Omental fat pad (tissue), 4 donors: ENCODE data around the gene CACNA1S. TPM values are rescaled to one million over a fixed set of nuclear protein-coding genes. Genes with fewer than 3 reads are reported as not detected.

ENCODE experiments used
- ATAC-seq: fragments of 150-250 bp; one replicate; pipeline ENCODE4 v1.9.1; 2016; ENCODE audit warnings: mild to moderate bottlenecking, moderate library complexity; ENCODE audit not compliant: low FRiP score
- DNase-seq: peaks from one replicate; pipeline ENCODE4 v3.0.0-alpha.2; 2019; ENCODE audit warnings: low spot score
- CTCF ChIP-seq, 3 donors: fragments of 450-650 bp; IDR thresholded peaks; one replicate each; pipeline ENCODE4 v1.5.1; 2016 to 2017; ENCODE audit warnings: antibody characterized with exemption in 3 of 3, mild to moderate bottlenecking in 3 of 3, moderate library complexity in 2 of 3
- total RNA-seq, 4 donors: library from RNA; depleted of rRNA; stranded (reverse); fragments of >200 nt; gene quantifications; one replicate each; pipeline ENCODE4 v1.1.0, GENCODE V29; 2016

CACNA1S gene
- not detected for total RNA-seq

GRCh38 chr1:201112173-201112731 lies at the start of gene CACNA1S:
CACNA1S (minus strand) TSS chr1:201112426; CDS start chr1:201112339, 87 bp downstream.
- DNase-seq, result no peak
- ATAC-seq, result no peak
- no peak for TF ChIP-seq CTCF (IDR thresholded peaks at IDR 0.05)

GRCh38 chr1:201157949-201158348 lies 45.7 kb upstream of the CACNA1S start:
- no peak for ATAC-seq
- TF ChIP-seq CTCF (IDR thresholded peaks at IDR 0.05), result no peak
- no peak for DNase-seq

- no peak for TF ChIP-seq CTCF (IDR thresholded peaks at IDR 0.05)
- ATAC-seq (no peak), DNase-seq (no peak)
Measured at GRCh38 chr1:201156819-201157218, 44.6 kb upstream of the CACNA1S start.

- no peak for ATAC-seq
- no peak for TF ChIP-seq CTCF (IDR thresholded peaks at IDR 0.05)
- no peak for DNase-seq
Measured at GRCh38 chr1:201156346-201156745, 44.1 kb upstream of the CACNA1S start.

- DNase-seq, result no peak
- no peak for TF ChIP-seq CTCF (IDR thresholded peaks at IDR 0.05)
- no peak for ATAC-seq
Measured at GRCh38 chr1:201155354-201155753, 43.1 kb upstream of the CACNA1S start.

GRCh38 chr1:201154389-201155165 lies 42.4 kb upstream of the CACNA1S start, which contains the start of gene TMEM9:
TMEM9 (minus strand) TSS chr1:201154474; CDS start chr1:201153923, 551 bp downstream.
- DNase-seq, result peak; percentile 97
- TF ChIP-seq CTCF (IDR thresholded peaks at IDR 0.05), result no peak
- peak; percentile 94 for ATAC-seq
